C4-2B (cell line): ENCODE data around the gene SLC29A1.

Experiments
- CTCF ChIP-seq: fragments of 450-650 bp; conservative IDR thresholded peaks from 2 replicates; pipeline ENCODE4 v1.5.1; 2017; ENCODE audit warnings: mild to moderate bottlenecking
- ZFX ChIP-seq: fragments of 450-650 bp; IDR thresholded peaks from 2 replicates; pipeline ENCODE4 v1.6.1; 2017

DNA sequence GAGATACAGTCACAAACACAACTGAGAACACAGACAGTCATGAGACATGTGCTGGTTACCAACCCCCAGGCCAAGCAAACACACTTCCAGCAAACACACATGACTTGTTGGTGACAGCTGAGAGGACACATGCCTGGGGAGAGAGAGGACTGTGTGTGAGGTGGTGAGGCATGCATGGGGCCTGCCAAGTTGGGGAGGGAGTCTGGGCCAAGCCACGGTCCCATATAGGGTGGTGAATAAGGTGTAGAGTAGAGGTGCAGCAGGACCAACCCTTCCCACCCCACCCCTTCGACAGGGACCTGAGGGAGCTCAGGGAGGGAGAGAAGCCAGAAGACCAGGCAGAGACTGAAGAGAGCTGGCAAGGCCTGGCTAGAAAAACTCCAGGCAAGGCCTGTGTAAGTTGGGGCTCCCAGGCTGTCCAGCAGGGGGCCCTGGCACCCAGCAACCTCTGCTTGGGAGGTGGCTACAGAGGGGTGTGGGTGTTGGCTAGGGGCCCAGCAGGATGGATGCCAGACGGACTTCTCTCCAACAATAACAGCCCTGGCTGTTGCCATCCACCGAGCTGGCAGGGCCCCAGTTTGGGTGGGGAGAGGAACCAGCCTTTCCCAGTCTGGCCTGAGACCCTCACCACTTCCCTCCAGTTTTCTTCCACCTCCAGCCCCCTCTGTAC, 2.0 kb upstream of the SLC29A1 start:
- TF ChIP-seq CTCF (no peak; the same call in 1 of the 2 replicates), ZFX (no peak)
